ENCODE data around the gene MGAT3. TPM values are rescaled to one million over a fixed set of nuclear protein-coding genes. Genes with fewer than 3 reads are reported as not detected.

Gene MGAT3
- total and polyA plus RNA-seq, 9 of the 15 experiments (the other 6 are each of a cell fraction or from before 2014, with no cell fraction given), result 0.10 to 11.5 (median 4.6) TPM

GRCh38 chr22:39520226-39521105 is 63.7 kb downstream of the MGAT3 start, which contains the start of gene ATF4 (continued):
- TF ChIP-seq E2F6 (IDR thresholded peaks at IDR 0.05; ENCODE audit: borderline replicate concordance in 1 of 2, extremely low read depth in 1 of 2, insufficient read depth in 1 of 2, insufficient read length in 1 of 2, low read depth in 1 of 2, low read length in 1 of 2, poor library complexity in 1 of 2, severe bottlenecking in 1 of 2), result peak in 1 of 2 experiments; percentile 65
- no peak for TF ChIP-seq HDAC8 (tag; IDR thresholded peaks at IDR 0.05)
- peak; percentile 88 for TF ChIP-seq RBBP5 (IDR thresholded peaks at IDR 0.05; ENCODE audit: borderline replicate concordance, insufficient read depth, low read length, poor library complexity, severe bottlenecking)
- peak; percentile 96 for TF ChIP-seq MNT (conservative IDR thresholded peaks at IDR 0.05)
- TF ChIP-seq TAF9B (IDR thresholded peaks at IDR 0.05; ENCODE audit: partially characterized antibody), result peak; percentile 96
- no peak for TF ChIP-seq ZNF707 (CRISPR knock-in tag; conservative IDR thresholded peaks at IDR 0.05)
- TF ChIP-seq ZBTB34 (CRISPR knock-in tag; IDR thresholded peaks at IDR 0.05), result no peak
- no peak for TF ChIP-seq HMGXB4 (CRISPR knock-in tag; IDR thresholded peaks at IDR 0.05)
- no peak for TF ChIP-seq SREBF1 (IDR thresholded peaks at IDR 0.05; ENCODE audit: borderline replicate concordance, low read depth, low read length)
- TF ChIP-seq MYC (IDR thresholded peaks at IDR 0.05; ENCODE audit: low read depth, low read length), result peak; percentile 92
- peak; percentile 97 for TF ChIP-seq MYC (CRISPR knock-in tag; IDR thresholded peaks at IDR 0.05; ENCODE audit: borderline replicate concordance, low read depth)
- TF ChIP-seq PBX2 (CRISPR knock-in tag; IDR thresholded peaks at IDR 0.05; ENCODE audit: low read depth), result no peak; the same call in 1 of the 2 replicates
- no peak for TF ChIP-seq PBX2 (tag; conservative IDR thresholded peaks at IDR 0.05; ENCODE audit: low read depth)
- TF ChIP-seq ARNT (IDR thresholded peaks at IDR 0.05), result peak; percentile 61 to 71; a peak in 3 of 4 replicates
- no peak for TF ChIP-seq NUFIP1 (IDR thresholded peaks at IDR 0.05; ENCODE audit: partially characterized antibody)
- TF ChIP-seq ZFP30 (CRISPR knock-in tag; IDR thresholded peaks at IDR 0.05; ENCODE audit: borderline replicate concordance), result no peak
